ENCODE measurements around the gene CCDC124.
A peak's percentile ranks its signal among the peaks of the same experiment; 100 is the strongest.

- no peak for TF ChIP-seq CTCF (conservative IDR thresholded peaks at IDR 0.05 in 1 of 2, IDR thresholded peaks at IDR 0.05 in 1 of 2; ENCODE audit: extremely low read depth in 1 of 2, insufficient read depth in 1 of 2, low read depth in 1 of 2, low read length in 2 of 2)
- peak; percentile 58 for TF ChIP-seq EZH2 (IDR thresholded peaks at IDR 0.05; ENCODE audit: borderline replicate concordance, low read length)
Measured at GRCh38 chr19:17953316-17953801, 20.5 kb downstream of the CCDC124 start.

Data from mammary epithelial cell (primary cell).